Measurements from ENCODE around the gene MYPN.

MYPN gene

DNA sequence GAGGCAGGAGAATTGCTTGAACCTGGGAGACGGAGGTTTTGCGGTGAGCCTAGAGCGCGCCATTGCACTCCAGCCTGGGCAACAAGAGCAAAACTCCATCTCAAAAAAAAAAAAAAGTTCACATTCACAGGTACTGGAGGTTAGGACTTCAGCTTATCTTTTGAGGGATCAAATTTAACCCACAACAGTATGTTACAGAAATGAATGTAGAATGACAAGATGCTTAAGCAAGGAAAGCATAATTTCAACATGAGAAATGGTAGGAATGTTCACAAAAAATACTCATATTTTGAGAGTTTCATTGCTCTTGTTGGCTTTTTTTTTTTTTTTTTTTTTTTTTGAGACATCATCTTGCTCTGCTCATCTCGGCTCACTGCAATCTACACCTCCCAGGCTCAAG, 32.3 kb upstream of the MYPN start:
- ChIA-PET POLR2A (no interaction called here), CTCF (interaction anchor here (0.6 kb wide), 1 partner anchor 85 kb away, joined by 4 read pairs; no protein-coding TSS in a partner anchor)
- DNase-seq (ENCODE audit: extremely low spot score): no peak
- no peak for TF ChIP-seq HDGF (IDR thresholded peaks at IDR 0.05; ENCODE audit: borderline replicate concordance)
- TF ChIP-seq BHLHE40 (IDR thresholded peaks at IDR 0.05; ENCODE audit: borderline replicate concordance): no peak
- TF ChIP-seq LEF1 (IDR thresholded peaks at IDR 0.05; ENCODE audit: borderline replicate concordance): no peak
- no peak for TF ChIP-seq FOXA1 (IDR thresholded peaks at IDR 0.05)
- no peak for TF ChIP-seq ZNF384 (IDR thresholded peaks at IDR 0.05)
- no peak for TF ChIP-seq SUZ12 (IDR thresholded peaks at IDR 0.05)
- TF ChIP-seq, protein P1, sequence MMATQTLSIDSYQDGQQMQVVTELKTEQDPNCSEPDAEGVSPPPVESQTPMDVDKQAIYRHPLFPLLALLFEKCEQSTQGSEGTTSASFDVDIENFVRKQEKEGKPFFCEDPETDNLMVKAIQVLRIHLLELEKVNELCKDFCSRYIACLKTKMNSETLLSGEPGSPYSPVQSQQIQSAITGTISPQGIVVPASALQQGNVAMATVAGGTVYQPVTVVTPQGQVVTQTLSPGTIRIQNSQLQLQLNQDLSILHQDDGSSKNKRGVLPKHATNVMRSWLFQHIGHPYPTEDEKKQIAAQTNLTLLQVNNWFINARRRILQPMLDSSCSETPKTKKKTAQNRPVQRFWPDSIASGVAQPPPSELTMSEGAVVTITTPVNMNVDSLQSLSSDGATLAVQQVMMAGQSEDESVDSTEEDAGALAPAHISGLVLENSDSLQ (IDR thresholded peaks at IDR 0.05): no peak
- no peak for TF ChIP-seq FOXM1 (IDR thresholded peaks at IDR 0.05; ENCODE audit: borderline replicate concordance)
- TF ChIP-seq ELF4 (IDR thresholded peaks at IDR 0.05): no peak
- no peak for TF ChIP-seq FOXK2 (IDR thresholded peaks at IDR 0.05)
- no peak for TF ChIP-seq CTBP1 (IDR thresholded peaks at IDR 0.05; ENCODE audit: borderline replicate concordance)
- no peak for TF ChIP-seq ARNT (IDR thresholded peaks at IDR 0.05)
- TF ChIP-seq L3MBTL2 (conservative IDR thresholded peaks at IDR 0.05): no peak
- TF ChIP-seq TARDBP (IDR thresholded peaks at IDR 0.05): no peak
- no peak for TF ChIP-seq SP1 (IDR thresholded peaks at IDR 0.05)
- TF ChIP-seq NFRKB (IDR thresholded peaks at IDR 0.05): no peak

DNA sequence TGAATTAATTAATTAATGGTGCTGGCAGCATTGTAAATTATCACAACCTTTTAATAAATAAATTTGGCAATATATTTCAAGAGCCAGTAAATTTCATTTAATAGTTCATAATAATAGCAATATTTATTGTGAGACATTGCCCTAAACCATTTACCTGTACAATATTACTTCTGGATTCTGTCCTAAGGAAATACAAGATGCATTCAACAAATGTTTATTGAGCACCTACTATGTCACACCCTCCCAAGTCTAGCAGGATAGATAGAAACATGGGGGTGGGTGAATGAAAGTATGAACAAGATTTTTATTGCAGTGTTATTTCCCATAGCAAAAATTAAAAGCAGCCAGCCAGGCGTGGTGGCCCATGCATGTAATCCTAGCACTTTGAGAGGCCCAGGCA, 29.9 kb upstream of the MYPN start:
- ChIA-PET POLR2A (no interaction called here), CTCF (no interaction called here)

DNA sequence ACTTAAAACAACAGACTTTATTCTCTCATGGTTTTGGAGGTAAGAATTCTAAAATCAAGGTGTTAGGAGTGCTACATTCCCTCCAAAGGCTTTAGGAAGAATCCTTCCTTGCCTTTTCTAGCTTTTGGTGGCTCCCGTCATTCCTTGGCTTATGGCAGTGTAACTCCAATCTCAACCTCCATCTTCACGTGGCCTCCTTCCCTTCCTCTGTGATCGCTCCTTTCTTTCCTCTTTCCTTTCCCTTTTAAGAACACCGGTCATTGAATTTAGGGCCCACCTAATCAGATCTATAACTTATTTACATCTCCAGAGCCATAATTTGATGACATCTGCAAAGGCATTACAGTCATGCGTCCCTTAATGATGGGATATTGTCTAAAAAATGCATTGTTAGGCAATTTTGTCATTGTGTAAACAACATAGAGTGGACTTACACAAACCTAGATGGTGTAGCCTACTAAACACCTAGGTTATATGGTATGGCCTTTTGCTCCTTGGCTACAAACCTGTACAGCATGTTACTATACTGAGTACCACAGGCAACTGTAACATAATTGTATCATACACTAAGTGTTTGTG, 28.3 kb upstream of the MYPN start:
- CTCF ChIA-PET: interaction anchor here (0.6 kb wide), 1 partner anchor 11 kb away, joined by 3 read pairs; no protein-coding TSS in a partner anchor
- no peak for TF ChIP-seq HDGF (IDR thresholded peaks at IDR 0.05; ENCODE audit: borderline replicate concordance)
- no peak for TF ChIP-seq ELF4 (IDR thresholded peaks at IDR 0.05)
- no peak for TF ChIP-seq BHLHE40 (IDR thresholded peaks at IDR 0.05; ENCODE audit: borderline replicate concordance)
- no peak for TF ChIP-seq L3MBTL2 (conservative IDR thresholded peaks at IDR 0.05)
- TF ChIP-seq LEF1 (IDR thresholded peaks at IDR 0.05; ENCODE audit: borderline replicate concordance): no peak
- no peak for TF ChIP-seq ZNF384 (IDR thresholded peaks at IDR 0.05)
- TF ChIP-seq TARDBP (IDR thresholded peaks at IDR 0.05): no peak
- DNase-seq (ENCODE audit: extremely low spot score): no peak
- POLR2A ChIA-PET: no interaction called here

More for the DNA sequence above, 29.9 kb upstream of the MYPN start:
- no peak for DNase-seq (ENCODE audit: extremely low spot score)
- TF ChIP-seq LEF1 (IDR thresholded peaks at IDR 0.05; ENCODE audit: borderline replicate concordance) (no peak), BHLHE40 (IDR thresholded peaks at IDR 0.05; ENCODE audit: borderline replicate concordance) (no peak), TARDBP (IDR thresholded peaks at IDR 0.05) (no peak), ARNT (IDR thresholded peaks at IDR 0.05) (no peak)

DNA sequence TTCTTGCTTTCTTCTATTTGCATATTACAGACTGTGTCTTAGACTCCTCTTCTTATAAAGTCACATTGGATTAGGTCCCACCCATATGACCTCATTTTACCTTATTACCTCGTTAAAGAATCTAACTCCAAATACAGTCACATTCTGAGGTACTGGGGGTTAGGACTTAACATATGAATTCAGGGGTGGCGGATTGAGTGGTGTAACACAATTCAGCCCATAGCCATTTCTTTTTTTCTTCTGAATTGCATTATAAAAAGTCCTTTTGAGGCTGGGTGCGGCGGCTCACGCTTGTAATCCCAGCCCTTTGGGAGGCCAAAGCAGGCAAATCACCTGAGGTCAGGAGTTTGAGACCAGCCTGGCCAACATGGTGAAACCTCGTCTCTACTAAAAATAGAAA, 27.4 kb upstream of the MYPN start:
- TF ChIP-seq FOXA1 (IDR thresholded peaks at IDR 0.05) (no peak), LEF1 (IDR thresholded peaks at IDR 0.05; ENCODE audit: borderline replicate concordance) (no peak), TARDBP (IDR thresholded peaks at IDR 0.05) (no peak), FOXK2 (IDR thresholded peaks at IDR 0.05) (no peak), HDGF (IDR thresholded peaks at IDR 0.05; ENCODE audit: borderline replicate concordance) (no peak), SP1 (IDR thresholded peaks at IDR 0.05) (no peak), CTBP1 (IDR thresholded peaks at IDR 0.05; ENCODE audit: borderline replicate concordance) (no peak), SUZ12 (IDR thresholded peaks at IDR 0.05) (no peak), L3MBTL2 (conservative IDR thresholded peaks at IDR 0.05) (no peak), BHLHE40 (IDR thresholded peaks at IDR 0.05; ENCODE audit: borderline replicate concordance) (no peak), ARNT (IDR thresholded peaks at IDR 0.05) (no peak), ZNF384 (IDR thresholded peaks at IDR 0.05) (no peak), FOXM1 (IDR thresholded peaks at IDR 0.05; ENCODE audit: borderline replicate concordance) (no peak), NFRKB (IDR thresholded peaks at IDR 0.05) (no peak), ELF4 (IDR thresholded peaks at IDR 0.05) (no peak)
- TF ChIP-seq, protein P1 (IDR thresholded peaks at IDR 0.05): no peak
- CTCF ChIA-PET: interaction anchor here (0.9 kb wide), 1 partner anchor 73 kb away, joined by 3 read pairs; no protein-coding TSS in a partner anchor
- no peak for DNase-seq (ENCODE audit: extremely low spot score)
- POLR2A ChIA-PET: no interaction called here

DNA sequence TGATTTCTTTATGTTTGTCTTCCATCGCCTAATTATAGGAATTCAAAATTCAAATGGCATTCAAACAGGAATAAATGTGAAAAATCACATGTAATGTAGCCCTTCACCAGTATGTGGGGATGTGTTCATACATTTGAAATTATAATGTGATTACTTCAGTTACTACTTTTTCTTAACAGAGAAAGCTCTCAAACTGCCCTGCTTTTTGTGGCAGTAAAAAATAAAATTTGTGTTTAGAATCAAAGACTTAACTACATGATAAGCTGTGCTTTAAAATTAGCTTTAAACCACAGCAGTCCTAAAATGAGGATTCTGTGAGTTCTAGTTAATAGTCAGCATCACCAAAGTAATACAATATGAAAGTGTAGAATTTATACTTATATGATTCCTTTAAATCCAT, 26.4 kb upstream of the MYPN start:
- POLR2A ChIA-PET: no interaction called here
- CTCF ChIA-PET: interaction anchor here (0.6 to 1.5 kb wide), 7 partner anchors 71 to 265 kb away, joined by 3 to 7 read pairs (median 3); no protein-coding TSS in a partner anchor
- no peak for DNase-seq (ENCODE audit: extremely low spot score)
- TF ChIP-seq, protein P1 (IDR thresholded peaks at IDR 0.05): no peak
- TF ChIP-seq SP1 (IDR thresholded peaks at IDR 0.05) (no peak), FOXA1 (IDR thresholded peaks at IDR 0.05) (no peak), ARNT (IDR thresholded peaks at IDR 0.05) (no peak), NFRKB (IDR thresholded peaks at IDR 0.05) (no peak), SUZ12 (IDR thresholded peaks at IDR 0.05) (no peak), FOXM1 (IDR thresholded peaks at IDR 0.05; ENCODE audit: borderline replicate concordance) (no peak), ELF4 (IDR thresholded peaks at IDR 0.05) (no peak), BHLHE40 (IDR thresholded peaks at IDR 0.05; ENCODE audit: borderline replicate concordance) (no peak), HDGF (IDR thresholded peaks at IDR 0.05; ENCODE audit: borderline replicate concordance) (no peak), FOXK2 (IDR thresholded peaks at IDR 0.05) (no peak), L3MBTL2 (conservative IDR thresholded peaks at IDR 0.05) (no peak)

DNA sequence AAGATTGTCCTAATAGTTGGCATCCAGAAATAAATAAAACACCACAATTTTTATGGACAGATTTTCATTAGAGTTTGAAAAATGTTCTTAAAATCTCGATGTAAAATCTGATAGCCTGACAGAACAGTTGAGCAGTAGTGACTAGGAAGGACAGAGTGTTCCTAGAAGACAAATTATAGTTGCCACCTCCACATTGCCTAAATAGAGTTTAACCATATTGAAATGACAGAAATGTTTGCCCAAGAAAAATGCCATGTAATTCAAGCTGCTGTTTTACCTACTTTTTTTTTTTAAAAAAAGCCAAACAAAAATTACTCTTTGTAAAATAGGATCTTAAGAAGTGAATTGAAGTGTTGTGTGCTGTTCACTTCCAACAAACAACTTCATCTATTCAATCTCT, 25.3 kb upstream of the MYPN start:
- POLR2A ChIA-PET: no interaction called here
- no peak for DNase-seq (ENCODE audit: extremely low spot score)

More for the DNA sequence above, 25.3 kb upstream of the MYPN start:
- CTCF ChIA-PET: interaction anchor here (0.7 to 1.5 kb wide), 4 partner anchors 70 to 175 kb away, joined by 4 to 8 read pairs (median 4); no protein-coding TSS in a partner anchor
- TF ChIP-seq ELF4 (IDR thresholded peaks at IDR 0.05): no peak
- no peak for TF ChIP-seq FOXM1 (IDR thresholded peaks at IDR 0.05; ENCODE audit: borderline replicate concordance)
- TF ChIP-seq LEF1 (IDR thresholded peaks at IDR 0.05; ENCODE audit: borderline replicate concordance): no peak
- no peak for TF ChIP-seq SP1 (IDR thresholded peaks at IDR 0.05)
- TF ChIP-seq L3MBTL2 (conservative IDR thresholded peaks at IDR 0.05): no peak
- no peak for TF ChIP-seq SUZ12 (IDR thresholded peaks at IDR 0.05)
- TF ChIP-seq FOXA1 (IDR thresholded peaks at IDR 0.05): no peak

Measured in HEK293T (cell line).